ENCODE measurements around the gene TMEM80. TPM values are rescaled to one million over a fixed set of nuclear protein-coding genes. Genes with fewer than 3 reads are reported as not detected.

TMEM80 gene
- total and polyA plus RNA-seq, 10 of the 15 experiments (the other 5 are each of a cell fraction or from before 2014, with no cell fraction given): 6.7 to 30.9 (median 20.7) TPM

GRCh38 chr11:695538-696248 is at the start of gene TMEM80 (continued):
- no peak for TF ChIP-seq IRF4 (IDR thresholded peaks at IDR 0.05; ENCODE audit: low read depth, low read length)
- peak; percentile 97 for TF ChIP-seq GATAD2B (conservative IDR thresholded peaks at IDR 0.05; ENCODE audit: low read depth)
- peak; percentile 59 for TF ChIP-seq MYC (IDR thresholded peaks at IDR 0.05; ENCODE audit: insufficient read depth, insufficient read length, insufficient replicate concordance, low read length, severe bottlenecking)
- 0 out of 2 replicates have a peak, but pooled peaks have one; percentile 12 for TF ChIP-seq CREM (IDR thresholded peaks at IDR 0.05; ENCODE audit: low read depth)
- TF ChIP-seq REST (IDR thresholded peaks at IDR 0.05; ENCODE audit: low read depth, low read length): no peak
- TF ChIP-seq CHD2 (IDR thresholded peaks at IDR 0.05; ENCODE audit: borderline replicate concordance, low read depth, low read length): no peak
- no peak for TF ChIP-seq KDM1A (IDR thresholded peaks at IDR 0.05; ENCODE audit: borderline replicate concordance)
- no peak for TF ChIP-seq BCLAF1 (IDR thresholded peaks at IDR 0.05)
- TF ChIP-seq ZNF687 (IDR thresholded peaks at IDR 0.05): peak; percentile 87
- no peak for TF ChIP-seq RAD51 (IDR thresholded peaks at IDR 0.05)
- TF ChIP-seq SIX5 (IDR thresholded peaks at IDR 0.05; ENCODE audit: low read depth, low read length, severe bottlenecking): no peak
- no peak for TF ChIP-seq TARDBP (IDR thresholded peaks at IDR 0.05; ENCODE audit: borderline replicate concordance)
- no peak for TF ChIP-seq SIN3A (IDR thresholded peaks at IDR 0.05; ENCODE audit: low read depth, low read length)
- no peak for TF ChIP-seq CEBPZ (IDR thresholded peaks at IDR 0.05; ENCODE audit: low read depth, low read length)
- TF ChIP-seq POLR2AphosphoS5 (IDR thresholded peaks at IDR 0.05; ENCODE audit: low read length): peak; percentile 55; the same call in 1 of the 2 replicates
- peak; percentile 69 for TF ChIP-seq KLF5 (IDR thresholded peaks at IDR 0.05; ENCODE audit: partially characterized antibody)

Measured in GM12878 (cell line).